OCI-LY1 (cell line): ENCODE data around the gene HPRT1.

Source experiments
- H2AFZ ChIP-seq: fragments of 200-600 bp; sonication (generic), shearing (Covaris generic); 2 replicates; pipeline ENCODE4 v1.6.0; 2014; ENCODE audit warnings: antibody characterized with exemption, mild to moderate bottlenecking, low read length
- H3F3A ChIP-seq: fragments of 200-600 bp; sonication (generic), shearing (Covaris generic); 2 replicates; pipeline ENCODE4 v1.6.0; 2014; ENCODE audit warnings: mild to moderate bottlenecking, antibody characterized with exemption, low read length, moderate library complexity; ENCODE audit not compliant: insufficient read depth
- H3K27ac ChIP-seq: fragments of 200-600 bp; sonication (generic); 2 replicates; pipeline ENCODE4 v1.5.1; 2014; ENCODE audit warnings: low read length, mixed run types, mild to moderate bottlenecking, low read depth; ENCODE audit not compliant: poor library complexity, severe bottlenecking
- H3K27me3 ChIP-seq: fragments of 200-600 bp; sonication (generic); 2 replicates; pipeline ENCODE4 v1.6.0; 2014; ENCODE audit warnings: antibody characterized with exemption, mild to moderate bottlenecking, low read length, moderate library complexity; ENCODE audit not compliant: insufficient read depth
- H3K36me3 ChIP-seq: fragments of 200-600 bp; sonication (generic); 2 replicates; pipeline ENCODE4 v1.6.1; 2014; ENCODE audit warnings: mild to moderate bottlenecking, antibody characterized with exemption, low read length, moderate library complexity, mixed read lengths; ENCODE audit not compliant: insufficient read depth
- H3K4me1 ChIP-seq: fragments of 200-600 bp; sonication (generic); 2 replicates; pipeline ENCODE4 v1.5.1; 2014; ENCODE audit warnings: mild to moderate bottlenecking, low read length, moderate library complexity; ENCODE audit not compliant: insufficient read depth, severe bottlenecking
- H3K4me2 ChIP-seq: fragments of 200-600 bp; sonication (generic), shearing (Covaris generic); 2 replicates; pipeline ENCODE4 v1.6.1; 2014; ENCODE audit warnings: low read length
- H3K4me3 ChIP-seq: fragments of 200-600 bp; sonication (generic); 2 replicates; pipeline ENCODE4 v1.5.1; 2014; ENCODE audit warnings: low read length, low read depth, mild to moderate bottlenecking, mixed read lengths; ENCODE audit not compliant: poor library complexity, severe bottlenecking
- H3K79me2 ChIP-seq: fragments of 200-600 bp; shearing (Covaris generic); 2 replicates; pipeline ENCODE4 v1.6.1; 2016; ENCODE audit warnings: mixed run types, low read length, mixed read lengths; ENCODE audit not compliant: insufficient read depth
- H3K9ac ChIP-seq: fragments of 200-600 bp; sonication (generic), shearing (Covaris generic); 2 replicates; pipeline ENCODE4 v1.6.1; 2014; ENCODE audit warnings: mild to moderate bottlenecking, low read length, mixed read lengths
- H3K9me2 ChIP-seq: fragments of 200-600 bp; sonication (generic), shearing (Covaris generic); 2 replicates; pipeline ENCODE4 v1.6.1; 2014; ENCODE audit warnings: low read depth, mild to moderate bottlenecking, low read length, mixed read lengths
- H3K9me3 ChIP-seq: fragments of 200-600 bp; shearing (Covaris generic); 2 replicates; pipeline ENCODE4 v1.6.1; 2014; ENCODE audit warnings: low read length, mixed read lengths
- H4K20me1 ChIP-seq: fragments of 200-600 bp; sonication (generic), shearing (Covaris generic); 2 replicates; pipeline ENCODE4 v1.6.0; 2016; ENCODE audit warnings: mild to moderate bottlenecking, low read length; ENCODE audit not compliant: insufficient read depth
- CTCF ChIP-seq: fragments of 200-600 bp; sonication (generic), shearing (Covaris generic); IDR thresholded peaks from 2 replicates; pipeline ENCODE4 v1.5.1; 2017; ENCODE audit warnings: mild to moderate bottlenecking, antibody characterized with exemption, low read length, moderate library complexity, mixed read lengths
- EZH2 ChIP-seq: fragments of 200-600 bp; sonication (generic), shearing (Covaris generic); IDR thresholded peaks from 2 replicates; pipeline ENCODE4 v1.8.0; 2017; ENCODE audit warnings: borderline replicate concordance, mixed run types, mild to moderate bottlenecking, antibody characterized with exemption, low read length, moderate library complexity, mixed read lengths

HPRT1 gene

GRCh38 chrX:134545510-134545909 is 85.5 kb downstream of the HPRT1 start:
- Histone ChIP-seq H3K27me3 (no peaks in the 10 kb centered on the region), H3K4me2 (no peak overlapping the region), H3F3A (no peaks in the 10 kb centered on the region), H3K9me2 (no peaks in the 10 kb centered on the region), H3K9ac (no peak overlapping the region), H3K36me3 (no peaks in the 10 kb centered on the region), H2AFZ (no peak overlapping the region), H3K4me1 (peaks cover 21% of the 10 kb centered on the region), H3K9me3 (no peaks in the 10 kb centered on the region), H3K27ac (no peak overlapping the region), H3K79me2 (no peaks in the 10 kb centered on the region), H3K4me3 (no peak overlapping the region), H4K20me1 (no peaks in the 10 kb centered on the region)
- no peak for TF ChIP-seq CTCF
- no peak for TF ChIP-seq EZH2

GRCh38 chrX:134546187-134546586 is 86.2 kb downstream of the HPRT1 start:
- Histone ChIP-seq H2AFZ (no peak overlapping the region), H3K4me3 (no peak overlapping the region), H3K4me1 (peaks cover 27% of the 10 kb centered on the region), H3K27ac (no peak overlapping the region), H3K9ac (no peak overlapping the region), H3K4me2 (no peak overlapping the region), H3K79me2 (no peaks in the 10 kb centered on the region), H4K20me1 (no peaks in the 10 kb centered on the region), H3K36me3 (no peaks in the 10 kb centered on the region), H3K27me3 (no peaks in the 10 kb centered on the region), H3K9me3 (no peaks in the 10 kb centered on the region), H3K9me2 (no peaks in the 10 kb centered on the region), H3F3A (no peaks in the 10 kb centered on the region)
- TF ChIP-seq CTCF, result no peak
- no peak for TF ChIP-seq EZH2

GRCh38 chrX:134547047-134547679 is 87.2 kb downstream of the HPRT1 start:
- no peaks in the 10 kb centered on the region for H3F3A ChIP-seq
- no peak overlapping the region for H3K9ac ChIP-seq
- H3K4me3 ChIP-seq, result no peak overlapping the region
- H2AFZ ChIP-seq, result no peak overlapping the region
- no peaks in the 10 kb centered on the region for H3K79me2 ChIP-seq
- peaks cover 27% of the 10 kb centered on the region for H3K4me1 ChIP-seq
- no peaks in the 10 kb centered on the region for H3K9me2 ChIP-seq
- H3K27me3 ChIP-seq, result no peaks in the 10 kb centered on the region
- H3K36me3 ChIP-seq, result no peaks in the 10 kb centered on the region
- H3K9me3 ChIP-seq, result no peaks in the 10 kb centered on the region
- H3K4me2 ChIP-seq, result no peak overlapping the region
- H4K20me1 ChIP-seq, result no peaks in the 10 kb centered on the region
- no peak for TF ChIP-seq EZH2
- TF ChIP-seq CTCF, result no peak
- no peak overlapping the region for H3K27ac ChIP-seq
